CD14-positive monocyte (primary cell): ENCODE data around the gene PTPRD. TPM values are rescaled to one million over a fixed set of nuclear protein-coding genes. Genes with fewer than 3 reads are reported as not detected.

Experiments
- DNase-seq, 3 donors: peaks; one replicate each; pipeline ENCODE4 v3.0.0-alpha.2; 2011 to 2022
- H2AFZ ChIP-seq: 2 replicates; pipeline ENCODE4 v1.6.0; 2012; ENCODE audit warnings: mild to moderate bottlenecking, low read depth, low read length, inconsistent platforms; ENCODE audit not compliant: insufficient read depth, poor library complexity, severe bottlenecking
- H3K27ac ChIP-seq, 2 donors: 1 replicate in 1 of 2; 2 replicates in 1 of 2; pipeline ENCODE4 v1.5.1; 2012 to 2013; ENCODE audit warnings: low read length in 2 of 2, control low read depth in 1 of 2, inconsistent platforms in 1 of 2, low read depth in 1 of 2, mild to moderate bottlenecking in 1 of 2
- H3K27me3 ChIP-seq, 2 donors: one replicate each; pipeline versions ENCODE4 v1.6.0 to v1.6.1; 2011 to 2013; ENCODE audit warnings: low read length in 2 of 2; ENCODE audit not compliant: control insufficient read depth in 2 of 2, insufficient read depth in 2 of 2
- H3K36me3 ChIP-seq, 2 donors: replicated peaks in 1 of 2; 1 replicate in 1 of 2; 2 replicates in 1 of 2; pipeline versions ENCODE4 v1.5.1 to v1.6.1; 2012 to 2013; ENCODE audit warnings: low read length in 2 of 2, control low read depth in 1 of 2, inconsistent platforms in 1 of 2, mild to moderate bottlenecking in 1 of 2; ENCODE audit not compliant: insufficient read depth in 2 of 2, control insufficient read depth in 1 of 2
- H3K4me1 ChIP-seq, 2 donors: 1 replicate in 1 of 2; 2 replicates in 1 of 2; pipeline versions ENCODE4 v1.5.1 to v1.6.1; 2012 to 2013; ENCODE audit warnings: low read length in 2 of 2, control low read depth in 1 of 2, inconsistent platforms in 1 of 2, mild to moderate bottlenecking in 1 of 2, moderate library complexity in 1 of 2; ENCODE audit not compliant: insufficient read depth in 2 of 2, control insufficient read depth in 1 of 2
- H3K4me2 ChIP-seq: replicated peaks from 2 replicates; pipeline ENCODE3; 2012; ENCODE audit warnings: low read length, moderate library complexity, mild to moderate bottlenecking; ENCODE audit not compliant: poor library complexity, severe bottlenecking; ENCODE audit errors: extremely low read depth
- H3K4me3 ChIP-seq, 3 experiments: fragments of 200-600 bp in 1 of 3; sonication (generic) in 1 of 3; replicated peaks in 1 of 3; 1 replicate in 2 of 3; 2 replicates in 1 of 3; pipeline ENCODE4 v1.5.1; 2011 to 2013; ENCODE audit warnings: low read length in 3 of 3, mild to moderate bottlenecking in 3 of 3, control low read depth in 2 of 3, low read depth in 2 of 3, inconsistent platforms in 1 of 3, moderate library complexity in 1 of 3
- H3K79me2 ChIP-seq: 2 replicates; pipeline ENCODE4 v1.6.0; 2012; ENCODE audit warnings: mild to moderate bottlenecking, control low read depth, inconsistent platforms, low read length, moderate library complexity; ENCODE audit not compliant: insufficient read depth
- H3K9ac ChIP-seq: 2 replicates; pipeline ENCODE4 v1.6.0; 2017; ENCODE audit warnings: low read length, mild to moderate bottlenecking; ENCODE audit not compliant: insufficient read depth, poor library complexity, severe bottlenecking
- H3K9me3 ChIP-seq, 2 donors: replicated peaks in 1 of 2; 1 replicate in 1 of 2; 2 replicates in 1 of 2; pipeline versions ENCODE4 v1.5.1 to v1.6.1; 2012 to 2013; ENCODE audit warnings: low read length in 2 of 2, control low read depth in 1 of 2; ENCODE audit not compliant: control insufficient read depth in 1 of 2, insufficient read depth in 1 of 2
- H4K20me1 ChIP-seq: 2 replicates; pipeline ENCODE4 v1.6.0; 2012; ENCODE audit warnings: mild to moderate bottlenecking, low read length, control low read depth, moderate library complexity; ENCODE audit not compliant: insufficient read depth
- H3K27ac Mint-ChIP-seq, 7 donors: one replicate each; pipeline ENCODE4 v1.8.0; 2020; ENCODE audit warnings: mild to moderate bottlenecking in 7 of 7, mixed read lengths in 7 of 7, moderate library complexity in 6 of 7, inconsistent platforms in 2 of 7
- H3K27me3 Mint-ChIP-seq, 3 donors: one replicate each; pipeline ENCODE4 v1.8.0; 2021 to 2022; ENCODE audit warnings: low read depth in 3 of 3, mild to moderate bottlenecking in 3 of 3, mixed read lengths in 3 of 3, moderate library complexity in 3 of 3, inconsistent platforms in 1 of 3
- H3K36me3 Mint-ChIP-seq, 2 donors: one replicate each; pipeline ENCODE4 v1.8.0; 2020; ENCODE audit warnings: mixed read lengths in 2 of 2, inconsistent platforms in 1 of 2, mild to moderate bottlenecking in 1 of 2
- H3K4me1 Mint-ChIP-seq: one replicate; pipeline ENCODE4 v1.8.0; 2020; ENCODE audit warnings: mild to moderate bottlenecking, mixed read lengths
- H3K4me3 Mint-ChIP-seq, 2 donors: one replicate each; pipeline ENCODE4 v1.8.0; 2020; ENCODE audit warnings: mild to moderate bottlenecking in 2 of 2, mixed read lengths in 2 of 2, moderate library complexity in 1 of 2
- H3K9me3 Mint-ChIP-seq, 7 donors: one replicate each; pipeline ENCODE4 v1.8.0; 2020 to 2022; ENCODE audit warnings: mixed read lengths in 7 of 7, mild to moderate bottlenecking in 6 of 7, moderate library complexity in 6 of 7, inconsistent platforms in 2 of 7
- CTCF ChIP-seq: fragments of 200-600 bp; IDR thresholded peaks from one replicate; pipeline ENCODE4 v1.8.0; 2022; ENCODE audit warnings: antibody characterized with exemption, mild to moderate bottlenecking
- WGBS: methylation state at CpG from one replicate; pipeline ENCODE4 v1.1.5; 2013; ENCODE audit warnings: missing lambda C conversion rate; ENCODE audit not compliant: insufficient coverage; 5-methylcytosine and 5-hydroxymethylcytosine counted together
- intact Hi-C, 2 donors: fragments of 100-400 bp; cut with micrococcal nuclease; formaldehyde crosslinking; loops; one replicate each; pipeline versions ENCODE4 v1.15.0 to v1.15.1; 2023
- polyA plus RNA-seq, 3 donors: library from polyadenylated mRNA; depleted of rRNA in 1 of 3; unstranded in 2 of 3; stranded (reverse) in 1 of 3; fragments of 300-500 nt in 2 of 3; fragments of >200 nt in 1 of 3; fragmentation: Illumina TruSeq in 2 of 3; gene quantifications; 1 replicate in 2 of 3; 2 replicates in 1 of 3; pipeline ENCODE4 v1.2.3, GENCODE V29; 2012 to 2021

The PTPRD gene
- polyA plus RNA-seq, 3 donors: not detected

GRCh38 chr9:8685825-8686224 lies 1927.0 kb downstream of the PTPRD start:
- Histone ChIP-seq H3K36me3 (no peaks in the 10 kb centered on the region), H3K4me2 (no peak overlapping the region), H3K4me3 (no peak overlapping the region), H3K9ac (no peak overlapping the region), H3K79me2 (no peaks in the 10 kb centered on the region), H3K4me1 (no peaks in the 10 kb centered on the region), H4K20me1 (no peaks in the 10 kb centered on the region), H2AFZ (no peak overlapping the region), H3K9me3 (peaks cover 6 to 8% of the 10 kb centered on the region in 2 donors), H3K27me3 (no peaks in the 10 kb centered on the region), H3K27ac (no peak overlapping the region)
- Mint-ChIP-seq H3K4me3 (no peak overlapping the region), H3K4me1 (peaks cover 8% of the 10 kb centered on the region), H3K27me3 (peaks cover 0 to 2% (median 0%) of the 10 kb centered on the region in 3 donors), H3K9me3 (peaks cover 5 to 14% (median 8%) of the 10 kb centered on the region in 7 donors), H3K27ac (no peak overlapping the region), H3K36me3 (no peaks in the 10 kb centered on the region)
- DNase-seq: no peak
- no peak for TF ChIP-seq CTCF
- WGBS: no CpG with 5 or more reads among the region's 3 CpGs
- intact Hi-C loops: no loop called here

GRCh38 chr9:8684978-8685708 lies 1927.7 kb downstream of the PTPRD start:
- intact Hi-C loops: no loop called here
- WGBS: no CpG with 5 or more reads among the region's 4 CpGs

More at GRCh38 chr9:8684978-8685708, 1927.7 kb downstream of the PTPRD start:
- H3K27ac Mint-ChIP-seq: peak overlapping the region in 1 of 7 donors; percentile 41
- Histone ChIP-seq H3K27me3 (no peaks in the 10 kb centered on the region), H4K20me1 (no peaks in the 10 kb centered on the region), H3K4me1 (no peaks in the 10 kb centered on the region), H3K9ac (no peak overlapping the region), H3K4me2 (no peak overlapping the region), H3K9me3 (peaks cover 6 to 8% of the 10 kb centered on the region in 2 donors), H3K27ac (no peak overlapping the region), H3K36me3 (no peaks in the 10 kb centered on the region), H2AFZ (no peak overlapping the region), H3K4me3 (no peak overlapping the region), H3K79me2 (no peaks in the 10 kb centered on the region)
- H3K9me3 Mint-ChIP-seq: peaks cover 5 to 14% (median 8%) of the 10 kb centered on the region in 7 donors
- DNase-seq: no peak
- no peak overlapping the region for H3K4me3 Mint-ChIP-seq
- H3K4me1 Mint-ChIP-seq: peaks cover 8% of the 10 kb centered on the region
- H3K27me3 Mint-ChIP-seq: no peaks in the 10 kb centered on the region
- TF ChIP-seq CTCF: no peak
- H3K36me3 Mint-ChIP-seq: no peaks in the 10 kb centered on the region
